HG03064 (cell line): ENCODE data around the gene EMILIN3.

Source experiments
- ATAC-seq: cut with Tn5 transposase; IDR thresholded peaks from one replicate; pipeline ENCODE4 v1.9.1; 2021; ENCODE audit warnings: low read depth; ENCODE audit not compliant: unreplicated experiment

Gene EMILIN3

DNA sequence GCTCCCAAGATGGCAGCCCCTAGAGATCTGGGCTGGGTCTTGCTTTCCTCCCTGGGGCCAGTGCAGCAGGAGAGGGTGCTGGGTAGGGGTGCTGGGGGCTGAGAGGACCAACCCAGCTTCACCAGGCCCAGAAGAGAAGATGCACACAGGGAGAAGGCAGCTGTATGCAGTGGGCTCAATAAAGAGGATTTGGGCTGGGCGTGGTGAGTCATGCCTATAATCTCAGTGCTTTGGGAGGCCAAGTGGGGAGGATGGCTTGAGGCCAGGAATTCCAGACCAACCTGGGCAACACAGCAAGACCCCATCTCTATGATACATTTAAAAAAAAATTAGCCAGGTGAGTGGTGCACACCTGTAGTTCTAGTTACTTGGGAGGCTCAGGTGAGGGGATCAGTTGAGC is 25.7 kb upstream of the EMILIN3 start:
- no peak for ATAC-seq

DNA sequence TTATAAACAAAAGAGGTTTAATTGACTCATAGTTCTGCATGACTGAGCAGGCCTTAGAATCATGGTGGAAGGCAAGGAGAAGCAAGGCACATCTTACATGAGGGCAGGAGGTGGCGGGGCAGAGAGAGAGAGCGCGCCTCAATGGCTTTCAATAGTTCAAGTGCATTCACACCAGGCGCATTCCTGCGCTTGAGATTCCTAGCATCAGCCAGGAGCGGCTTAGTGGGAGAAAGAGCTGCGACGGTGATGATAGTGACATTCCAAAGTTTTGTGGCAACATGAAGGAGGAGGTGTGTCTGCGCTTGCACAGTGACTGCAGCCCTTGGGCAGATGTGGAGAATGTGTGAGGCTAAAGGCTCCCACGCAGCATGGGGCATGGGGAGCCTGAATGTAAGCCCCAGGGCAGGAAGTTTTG is 25.0 kb upstream of the EMILIN3 start:
- no peak for ATAC-seq

DNA sequence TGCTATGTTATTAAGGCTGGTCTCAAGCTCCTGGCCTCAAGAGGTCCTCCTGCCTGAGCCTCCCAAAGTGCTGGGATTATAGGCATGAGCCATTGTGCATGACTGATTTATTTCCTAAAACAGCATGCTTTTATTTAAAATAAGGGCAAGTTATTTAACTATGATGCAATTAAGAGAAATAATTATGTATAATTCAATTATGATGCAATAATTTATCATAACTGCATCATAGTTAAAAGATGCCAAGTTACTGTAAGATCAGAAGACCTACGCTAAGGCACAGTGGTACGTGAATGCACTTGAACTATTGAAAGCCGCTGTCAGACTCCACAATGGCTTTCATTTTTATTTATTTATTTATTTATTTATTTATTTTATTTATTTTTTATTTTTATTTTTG is 24.3 kb upstream of the EMILIN3 start:
- no peak for ATAC-seq

DNA sequence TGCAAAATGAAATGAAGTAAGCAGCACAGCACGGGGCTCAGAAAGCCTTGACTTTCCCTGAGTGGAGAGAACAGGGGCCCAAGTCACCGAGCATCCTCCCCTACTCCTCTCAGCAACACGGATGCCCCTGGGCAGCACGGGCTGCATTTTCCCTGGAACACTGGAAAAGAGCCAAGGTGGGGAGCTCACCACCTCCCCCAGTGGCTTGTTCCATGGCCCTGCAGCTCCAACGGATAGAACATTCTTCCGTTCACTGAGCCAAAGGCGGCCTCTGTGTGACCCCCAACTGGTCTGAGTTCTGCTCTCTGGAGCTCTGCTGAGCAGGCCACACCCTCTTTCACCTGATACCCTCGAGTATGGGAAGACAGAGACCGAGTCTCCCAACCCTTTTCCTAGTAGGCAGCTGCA is 20.8 kb upstream of the EMILIN3 start:
- ATAC-seq = no peak

DNA sequence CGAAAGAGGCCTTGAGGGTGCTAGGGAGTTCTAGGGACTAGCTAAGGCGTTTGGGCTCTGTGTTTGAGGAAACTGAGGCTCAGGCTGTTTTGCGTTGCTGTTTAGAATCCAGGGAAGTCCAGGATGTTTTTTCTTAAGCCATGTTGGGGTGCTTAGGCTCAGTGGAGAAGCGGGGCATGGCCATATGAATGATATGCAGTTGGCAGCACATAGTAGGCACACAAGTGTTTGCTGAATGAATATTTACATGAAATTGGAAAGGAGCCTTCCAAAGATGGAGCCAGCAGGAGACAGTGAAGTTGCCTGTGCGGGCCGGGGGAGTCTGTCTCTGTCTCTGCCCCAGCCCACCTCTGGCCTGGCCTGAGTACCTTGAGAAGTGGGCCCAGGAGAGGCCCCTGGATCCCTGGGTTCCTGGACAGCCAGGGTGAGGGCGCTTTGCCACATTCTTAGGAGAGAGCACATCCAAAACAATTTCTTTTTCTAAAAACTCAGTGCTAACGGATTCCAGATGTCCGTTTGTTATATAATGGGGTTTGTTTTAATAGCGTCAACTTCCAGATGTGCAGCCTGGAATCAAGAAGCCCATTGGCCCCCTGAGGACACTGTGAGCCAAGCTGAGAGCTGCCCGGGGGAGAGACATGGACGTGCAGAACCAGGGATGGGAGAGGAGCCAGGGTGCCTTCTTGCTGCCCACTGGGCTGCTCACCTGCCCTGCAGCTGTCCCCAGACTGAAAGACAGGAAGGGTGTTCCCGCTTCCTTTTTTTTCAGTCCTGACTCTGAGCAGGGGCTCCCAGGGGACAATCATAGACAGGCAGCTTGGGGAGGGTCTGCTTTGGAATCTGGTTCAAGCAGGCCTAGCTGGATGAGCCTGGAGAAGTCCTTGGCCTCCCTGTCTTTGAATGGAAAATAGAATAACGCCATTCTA is 20.1 kb upstream of the EMILIN3 start:
- ATAC-seq = no peak

DNA sequence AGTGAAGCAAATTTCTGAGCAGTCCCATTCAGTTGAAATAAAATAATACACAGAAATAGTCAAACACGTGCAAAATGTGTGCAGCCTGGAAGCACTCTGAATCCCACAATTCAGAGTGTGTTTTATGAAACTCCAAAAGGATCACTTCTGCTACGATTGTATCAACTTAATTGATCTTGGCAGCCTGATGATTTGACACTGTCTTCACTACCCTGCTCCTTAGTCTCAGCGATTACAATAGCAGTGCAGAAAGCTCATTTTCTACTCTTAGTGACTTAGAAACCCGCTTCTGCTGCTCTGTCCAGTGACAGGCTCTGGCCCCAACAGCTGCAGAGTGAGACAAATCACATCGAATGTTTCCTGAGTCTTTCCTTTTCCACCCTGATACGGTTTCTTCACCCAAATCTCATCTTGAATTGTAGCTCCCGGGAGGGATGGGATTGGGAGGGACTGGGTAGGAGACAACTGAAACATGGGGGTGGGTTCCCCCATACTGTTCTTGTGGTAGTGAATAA is 16.2 kb upstream of the EMILIN3 start:
- ATAC-seq = no peak

DNA sequence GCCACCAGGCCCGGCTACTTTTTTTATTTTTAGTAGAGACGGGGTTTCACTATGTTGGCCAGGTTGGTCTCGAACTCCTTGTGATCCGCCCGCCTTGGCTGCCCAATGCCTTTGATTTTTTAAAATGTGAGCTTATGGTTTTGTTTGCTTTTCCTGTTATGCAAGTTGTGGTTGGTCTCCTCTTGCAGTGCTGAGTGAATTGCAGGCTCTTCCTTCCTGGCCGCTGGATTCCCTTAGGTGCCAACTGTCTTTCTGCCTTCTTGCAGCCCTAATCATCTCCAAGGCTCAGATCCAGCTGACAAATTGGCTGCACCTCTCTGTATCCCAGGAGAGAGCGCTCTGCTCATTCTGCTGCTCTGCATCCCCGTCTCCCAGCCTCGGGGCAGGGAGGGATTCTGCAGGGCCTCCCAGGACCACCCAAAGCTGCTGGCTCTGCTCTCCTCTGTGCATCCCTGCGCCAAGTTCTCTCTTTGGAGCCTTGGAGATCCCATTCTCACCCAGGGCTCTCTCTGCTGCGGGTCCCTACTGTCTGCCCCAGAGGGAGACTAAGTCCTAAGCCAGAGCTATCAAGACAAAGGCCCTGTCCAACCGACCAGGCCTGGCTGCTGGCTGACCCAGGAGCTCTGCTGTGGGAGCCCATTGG is 14.1 kb upstream of the EMILIN3 start:
- ATAC-seq = no peak

DNA sequence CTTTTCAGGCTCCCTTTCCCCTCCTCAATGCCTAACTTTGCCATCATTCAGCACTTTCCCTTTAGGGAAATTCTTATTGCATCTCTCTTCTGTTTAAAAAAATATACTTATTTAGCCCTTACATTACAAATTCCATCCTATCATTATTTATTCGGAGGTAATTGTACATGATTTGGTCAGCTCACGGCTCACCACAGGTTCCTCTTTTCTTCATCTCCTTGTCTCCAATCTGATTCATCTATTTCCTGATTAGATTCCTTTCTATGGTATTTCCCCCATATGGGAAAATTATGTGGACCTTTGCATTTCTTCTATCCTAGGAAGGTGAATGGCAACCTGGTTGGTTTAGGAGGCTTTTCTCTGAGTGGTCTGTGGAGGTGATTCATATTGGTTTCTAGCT is 12.9 kb upstream of the EMILIN3 start:
- no peak for ATAC-seq

DNA sequence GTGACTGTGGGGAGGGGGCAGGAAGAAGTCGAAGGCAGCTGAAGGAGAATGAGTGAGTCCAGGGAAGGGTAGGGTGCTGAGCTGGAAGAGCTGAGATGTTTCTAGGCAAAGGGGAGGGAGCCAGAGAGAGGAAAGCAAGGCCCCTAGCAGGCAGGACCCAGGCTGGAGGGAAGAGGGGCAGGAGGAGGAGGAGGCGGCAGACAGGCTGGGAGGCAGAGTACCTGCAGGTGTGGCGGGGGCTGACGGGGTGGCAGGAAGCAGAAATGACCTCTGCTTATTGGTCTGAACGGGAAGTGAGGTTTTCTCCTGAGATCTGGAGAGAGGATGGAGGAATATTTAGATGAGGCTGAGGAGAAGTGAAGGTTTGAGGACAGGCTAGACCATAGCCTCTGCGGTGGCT is 10.7 kb upstream of the EMILIN3 start:
- ATAC-seq = no peak

DNA sequence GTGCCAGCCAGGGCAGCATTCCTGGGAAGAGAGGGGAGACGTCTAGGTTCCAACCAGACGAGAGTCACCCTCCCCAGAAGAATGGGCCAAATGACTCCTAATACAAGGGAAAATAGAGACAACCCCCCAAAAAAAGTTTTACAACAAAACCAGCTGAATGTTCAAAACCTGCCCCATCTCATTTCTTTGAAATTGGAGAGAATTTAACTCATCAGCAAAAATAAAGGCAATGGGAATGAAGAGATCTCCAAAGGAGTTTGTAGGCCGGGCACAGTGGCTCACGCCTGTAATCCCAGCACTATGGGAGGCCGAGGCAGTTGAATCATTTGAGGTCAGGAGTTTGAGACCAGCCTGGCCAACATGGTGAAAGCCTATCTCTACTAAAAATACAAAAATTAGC is 9.7 kb upstream of the EMILIN3 start:
- no peak for ATAC-seq

DNA sequence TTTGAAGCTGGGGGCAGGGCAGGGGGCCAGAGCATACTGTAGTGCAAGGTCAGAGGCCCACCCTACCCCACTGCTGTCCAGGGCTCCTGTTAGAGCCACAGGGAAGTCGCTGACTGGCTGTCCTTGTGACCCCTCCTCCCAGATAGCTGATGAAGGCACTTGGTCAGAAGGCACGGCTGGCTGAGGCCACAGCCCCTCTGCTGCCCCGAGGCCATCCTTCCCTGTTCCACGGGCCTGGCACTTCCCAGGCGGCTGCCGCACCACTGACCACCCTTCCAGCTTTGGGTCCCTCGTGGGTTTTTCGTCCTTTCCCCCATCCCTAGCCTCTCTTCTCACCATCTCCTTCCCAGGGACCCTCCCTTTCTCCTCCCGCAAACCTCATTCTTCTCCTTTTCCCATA is 9.2 kb upstream of the EMILIN3 start:
- no peak for ATAC-seq

DNA sequence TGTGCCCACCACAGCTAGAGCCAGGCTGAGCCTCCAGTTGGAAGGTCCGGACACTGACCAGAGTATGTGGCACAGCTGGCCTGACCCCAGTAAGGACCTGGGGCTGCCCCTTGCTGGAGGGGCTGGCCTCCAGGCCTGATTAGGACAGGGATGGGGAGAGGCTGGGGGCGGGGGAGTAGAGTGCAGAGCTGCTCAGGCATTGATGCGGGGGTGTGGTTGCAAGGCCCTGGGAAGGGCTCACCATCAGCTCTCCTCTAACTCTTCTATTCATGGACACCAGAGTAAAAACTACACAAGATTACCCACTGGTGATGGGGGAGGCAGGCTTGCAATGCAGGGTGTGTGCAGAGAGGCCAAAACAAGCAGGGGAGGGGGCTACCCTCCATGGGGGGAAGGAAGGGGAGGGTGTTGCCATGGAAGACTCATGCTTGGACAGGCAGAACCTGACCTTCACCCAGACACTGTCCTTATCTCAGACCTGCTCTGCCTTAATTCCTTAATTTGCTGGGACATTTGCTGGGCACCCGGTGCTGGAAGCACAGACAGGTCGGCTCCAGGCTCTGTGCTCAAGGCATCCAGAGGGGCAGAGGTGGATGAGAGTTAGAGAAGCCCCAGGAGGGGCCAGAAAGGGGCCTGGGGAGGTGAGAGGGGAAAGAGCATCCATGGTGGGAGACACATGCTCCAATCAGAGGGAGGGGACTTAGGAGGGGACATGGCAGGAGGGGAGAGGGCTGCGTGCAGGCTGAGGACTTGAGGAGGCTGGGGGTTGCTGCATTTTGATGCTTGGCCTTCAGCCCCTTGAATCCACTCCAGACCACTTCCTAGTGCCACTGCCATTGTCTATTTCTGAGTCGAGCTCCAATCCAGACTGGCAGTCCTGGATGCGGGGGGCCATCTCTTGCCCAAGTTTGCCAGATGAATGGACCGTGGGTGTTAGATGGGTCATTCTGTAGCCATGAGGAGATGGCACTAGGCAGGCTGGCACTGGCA is 7.6 kb upstream of the EMILIN3 start:
- ATAC-seq = no peak

DNA sequence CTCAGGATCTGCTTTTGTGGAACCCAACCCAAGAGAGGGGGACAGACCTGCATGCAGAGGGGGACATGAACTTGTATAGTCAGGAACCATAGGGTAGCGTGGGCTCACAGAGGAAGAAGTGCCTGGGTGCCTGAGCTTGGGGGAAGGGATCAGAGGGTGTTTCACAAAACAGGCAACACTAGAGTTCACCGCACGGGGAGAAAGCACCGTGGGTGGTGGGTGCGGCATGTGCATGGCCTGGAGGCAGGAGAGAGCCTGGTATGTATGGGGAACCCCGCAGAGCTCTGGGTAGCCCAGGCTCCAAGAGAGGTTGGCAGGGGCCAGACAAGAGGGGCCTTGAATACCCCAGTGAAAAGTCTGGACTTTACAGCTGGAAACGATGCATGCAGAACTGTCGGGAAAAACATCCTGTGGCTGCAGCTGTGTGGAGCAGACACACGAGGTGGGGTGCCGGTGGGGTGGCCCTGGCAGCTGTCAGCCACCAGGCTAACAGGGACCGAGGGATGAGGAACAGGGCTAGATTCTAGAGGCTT is 6.7 kb upstream of the EMILIN3 start:
- ATAC-seq = no peak

DNA sequence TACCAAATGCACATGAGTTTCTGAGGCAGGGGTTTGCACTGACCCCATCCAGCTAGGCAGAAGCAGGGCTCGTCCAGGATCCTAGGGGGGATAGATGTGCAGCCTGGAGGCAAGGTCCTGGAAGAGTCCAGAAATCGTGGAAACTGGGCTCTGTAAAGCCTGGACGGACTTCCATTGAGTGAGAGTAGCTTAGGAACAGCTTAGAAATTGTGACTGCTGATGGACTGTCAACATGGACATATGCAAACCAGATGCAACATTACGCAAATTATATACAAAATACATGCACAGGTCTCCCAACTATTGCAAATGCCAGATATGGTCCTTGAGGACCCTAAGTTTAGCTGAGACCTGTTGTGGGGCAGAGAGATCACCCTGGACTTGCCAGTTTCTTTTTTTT is 4.8 kb upstream of the EMILIN3 start:
- ATAC-seq = no peak

DNA sequence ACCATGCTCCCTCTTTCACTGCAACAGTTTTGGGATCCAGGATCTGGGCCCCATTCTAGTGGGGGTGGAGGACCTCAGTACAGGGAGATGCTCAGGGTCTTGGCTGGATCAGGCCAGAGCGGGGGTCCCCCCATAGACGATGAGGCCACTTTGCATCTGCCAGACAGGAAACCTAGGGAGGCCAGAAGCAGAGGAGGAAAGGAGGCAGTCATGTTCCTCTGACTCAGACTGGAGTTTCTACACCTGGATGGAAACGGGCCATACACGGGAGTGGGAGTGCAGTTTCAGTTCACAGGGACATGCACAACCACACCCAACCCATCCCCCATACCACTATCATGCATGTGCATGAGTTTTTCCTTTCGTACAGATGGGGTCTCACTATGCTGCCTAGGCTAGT is 3.6 kb upstream of the EMILIN3 start:
- no peak for ATAC-seq

DNA sequence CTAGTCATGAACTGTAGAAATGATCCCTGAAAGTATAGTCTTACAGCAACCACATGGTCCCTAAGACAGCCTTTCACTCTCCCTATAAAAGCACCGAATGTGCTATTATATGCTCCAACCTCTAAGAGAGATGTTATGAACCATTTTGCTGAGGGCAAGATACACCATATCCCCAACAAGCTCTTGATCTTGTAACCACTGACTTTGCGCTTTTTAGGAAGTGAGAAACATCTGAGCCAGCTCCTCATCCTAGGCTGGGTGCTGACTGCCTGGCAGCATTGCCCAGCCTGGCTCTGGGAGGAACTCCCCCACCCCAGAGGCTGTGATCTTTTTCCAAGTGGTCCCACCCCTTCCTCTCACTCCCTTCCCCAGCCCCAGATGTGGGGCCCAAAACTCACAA is 3.1 kb upstream of the EMILIN3 start:
- ATAC-seq = no peak

DNA sequence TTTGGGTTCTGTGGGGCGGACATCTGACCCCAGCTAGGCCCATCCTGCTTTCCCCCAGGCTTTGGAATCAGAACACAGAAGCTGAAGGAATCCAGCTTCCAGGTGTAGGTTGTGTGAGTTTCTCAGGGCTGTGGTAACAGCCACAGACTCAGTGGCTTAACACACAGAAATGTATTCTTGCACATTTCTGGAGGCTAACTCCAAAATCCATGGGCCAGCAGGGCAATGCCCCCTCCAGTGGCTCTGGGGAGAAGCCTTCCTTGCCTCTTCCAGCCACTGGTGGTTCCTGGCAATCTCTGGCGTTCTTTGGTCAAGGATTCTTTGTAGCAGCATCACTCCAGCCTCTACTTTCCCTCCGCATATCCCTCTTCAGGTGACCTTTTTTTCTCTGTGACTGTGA is 1.3 kb upstream of the EMILIN3 start:
- no peak for ATAC-seq

DNA sequence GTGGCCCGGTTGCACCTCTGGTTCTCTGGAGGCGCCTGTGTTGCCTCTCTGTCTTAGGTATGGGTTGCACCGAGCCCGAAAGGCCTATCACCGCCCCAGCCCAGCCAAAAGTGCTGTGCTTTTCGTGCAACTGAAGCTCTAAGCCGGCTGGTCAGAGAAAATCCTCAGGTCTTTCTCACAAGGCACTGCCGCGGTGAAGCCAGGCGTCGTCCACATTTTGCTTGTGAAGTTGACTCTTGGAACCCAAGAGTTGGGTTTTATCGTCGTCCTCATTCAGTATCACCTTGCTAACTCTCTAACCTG is 726 bp upstream of the EMILIN3 start:
- no peak for ATAC-seq

DNA sequence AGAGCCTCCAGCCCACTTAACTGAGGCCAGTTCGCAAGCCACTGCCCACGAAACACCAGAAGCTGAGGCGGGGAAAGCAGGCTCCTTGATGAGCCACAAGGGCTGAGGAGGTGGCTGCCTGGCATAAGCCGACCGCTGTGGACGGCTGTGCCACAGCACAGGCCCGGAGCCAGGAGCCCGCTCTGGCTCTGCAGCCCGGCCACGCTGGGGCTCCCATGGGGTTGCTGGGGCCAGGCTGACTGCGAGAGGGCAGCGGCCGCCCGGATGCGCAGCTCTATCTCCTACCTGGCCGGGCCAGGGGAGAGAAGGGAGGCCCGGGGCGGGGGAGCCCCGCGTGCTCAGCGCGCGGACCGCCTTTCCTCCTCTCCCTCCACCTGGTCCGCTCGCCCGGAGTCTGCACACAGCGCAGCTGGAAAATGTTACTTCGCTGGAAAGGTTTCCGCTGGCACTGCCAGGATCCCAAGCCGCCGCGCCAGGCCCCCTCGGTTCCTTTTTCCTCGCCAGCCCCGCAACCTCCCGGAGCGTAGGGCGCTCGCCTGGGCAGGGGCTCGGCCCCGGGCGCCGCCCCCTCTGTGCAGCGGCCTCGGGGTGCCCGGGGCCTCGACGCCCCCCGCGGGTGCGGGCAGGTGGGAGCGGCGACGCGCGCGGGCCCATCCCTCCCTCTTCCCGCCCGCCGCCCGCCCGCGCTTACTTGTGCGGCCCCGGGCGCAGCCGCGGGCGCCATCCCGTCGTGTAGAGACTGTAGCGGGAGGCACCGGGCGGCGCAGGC is 657 bp downstream of the EMILIN3 start:
- no peak for ATAC-seq
